IMR-90 (cell line): ENCODE results near the gene PSMB3. TPM values are rescaled to one million over a fixed set of nuclear protein-coding genes. Genes with fewer than 3 reads are reported as not detected.

ENCODE experiments used
- ATAC-seq: fragments of 200-7000 bp; cut with Tn5 transposase; 2 replicates; pipeline ENCODE4 v1.9.1; 2020; ENCODE audit warnings: low read depth, mild to moderate bottlenecking, moderate library complexity
- BruUV-seq: library from RNA; stranded (reverse); fragments of 400-500 nt; replicated peaks from 2 replicates; lab custom pipeline; 2021; lab: Mats Ljungman, UMichigan
- CTCF ChIA-PET: fragments of 300-600 bp; formaldehyde crosslinking; extraction: SDS; loops from one replicate; lab custom pipeline; 2021; ENCODE audit warnings: antibody characterized with exemption; lab: Yijun Ruan, JAX
- POLR2A ChIA-PET: fragments of 300-600 bp; sonication (Branson Sonifier 250); formaldehyde crosslinking; loops from one replicate; lab custom pipeline; 2022; ENCODE audit warnings: antibody characterized with exemption; ENCODE audit not compliant: unreplicated experiment; lab: Charles Lee
- DNase-seq: peaks from one replicate; pipeline ENCODE4 v3.0.0; 2013
- H2AFZ ChIP-seq: replicated peaks from 2 replicates; pipeline ENCODE3; 2013; ENCODE audit warnings: low read length, mild to moderate bottlenecking; ENCODE audit not compliant: poor library complexity
- H2AK5ac ChIP-seq: 2 replicates; pipeline ENCODE4 v1.6.1; 2013; ENCODE audit warnings: low read depth, low read length, inconsistent platforms
- H2AK9ac ChIP-seq: replicated peaks from 2 replicates; pipeline ENCODE3; 2013; ENCODE audit warnings: mild to moderate bottlenecking, low read depth, low read length, moderate library complexity; ENCODE audit not compliant: poor library complexity
- H2BK120ac ChIP-seq: 2 replicates; pipeline ENCODE4 v1.6.1; 2013; ENCODE audit warnings: low read depth, low read length, inconsistent platforms
- H2BK15ac ChIP-seq: 3 replicates; pipeline ENCODE4 v1.6.1; 2013; ENCODE audit warnings: low read depth, low read length, inconsistent platforms
- H2BK20ac ChIP-seq: 2 replicates; pipeline ENCODE4 v1.6.1; 2013; ENCODE audit warnings: low read depth, mild to moderate bottlenecking, inconsistent platforms, low read length, moderate library complexity
- H2BK5ac ChIP-seq: 2 replicates; pipeline ENCODE4 v1.6.1; 2013; ENCODE audit warnings: mild to moderate bottlenecking, low read depth, low read length, inconsistent platforms; ENCODE audit not compliant: poor library complexity, severe bottlenecking
- H3K14ac ChIP-seq: replicated peaks from 2 replicates; pipeline ENCODE4 v1.6.1; 2013; ENCODE audit warnings: low read depth, low read length, inconsistent platforms
- H3K18ac ChIP-seq: 2 replicates; pipeline ENCODE4 v1.6.1; 2013; ENCODE audit warnings: low read depth, low read length, control low read depth
- H3K23ac ChIP-seq: 2 replicates; pipeline ENCODE4 v1.6.1; 2013; ENCODE audit warnings: low read depth, low read length, inconsistent platforms
- H3K27ac ChIP-seq: 2 replicates; pipeline ENCODE4 v1.5.1; 2013; ENCODE audit warnings: mild to moderate bottlenecking, control low read depth, low read length; ENCODE audit not compliant: insufficient read depth
- H3K27me3 ChIP-seq: 2 replicates; pipeline ENCODE4 v1.6.1; 2013; ENCODE audit warnings: low read length; ENCODE audit not compliant: control insufficient read depth, insufficient read depth
- H3K36me3 ChIP-seq: 2 replicates; pipeline ENCODE4 v1.6.1; 2013; ENCODE audit warnings: low read length, mixed read lengths; ENCODE audit not compliant: control insufficient read depth, insufficient read depth
- H3K4ac ChIP-seq: 2 replicates; pipeline ENCODE4 v1.6.1; 2013; ENCODE audit warnings: low read depth, low read length, inconsistent platforms
- H3K4me1 ChIP-seq: 2 replicates; pipeline ENCODE4 v1.6.1; 2013; ENCODE audit warnings: low read length, mixed read lengths; ENCODE audit not compliant: control insufficient read depth, insufficient read depth
- H3K4me2 ChIP-seq: 2 replicates; pipeline ENCODE4 v1.6.1; 2013; ENCODE audit warnings: low read depth, mild to moderate bottlenecking, control low read depth, low read length, moderate library complexity
- H3K4me3 ChIP-seq: 2 replicates; pipeline ENCODE4 v1.5.1; 2013; ENCODE audit warnings: low read depth, mild to moderate bottlenecking, control low read depth, low read length, moderate library complexity; ENCODE audit not compliant: insufficient read depth
- H3K56ac ChIP-seq: 2 replicates; pipeline ENCODE4 v1.6.1; 2013; ENCODE audit warnings: low read length, inconsistent platforms; ENCODE audit not compliant: insufficient read depth; ENCODE audit errors: extremely low read depth
- H3K79me1 ChIP-seq, 2 experiments: 2 replicates each; pipeline ENCODE4 v1.6.1; 2013; ENCODE audit warnings: low read length in 2 of 2, inconsistent platforms in 1 of 2, low read depth in 1 of 2
- H3K9ac ChIP-seq: 2 replicates; pipeline ENCODE4 v1.6.1; 2013; ENCODE audit warnings: low read depth, low read length, control low read depth
- H3K9me1 ChIP-seq: 2 replicates; pipeline ENCODE4 v1.6.1; 2013; ENCODE audit warnings: low read length, inconsistent platforms; ENCODE audit not compliant: insufficient read depth
- H3K9me3 ChIP-seq: 2 replicates; pipeline ENCODE4 v1.6.1; 2013; ENCODE audit warnings: low read length; ENCODE audit not compliant: control insufficient read depth, insufficient read depth
- H4K20me1 ChIP-seq: 2 replicates; pipeline ENCODE4 v1.6.1; 2013; ENCODE audit warnings: low read length, inconsistent platforms; ENCODE audit not compliant: insufficient read depth
- H4K5ac ChIP-seq: 2 replicates; pipeline ENCODE4 v1.6.1; 2013; ENCODE audit warnings: mild to moderate bottlenecking, low read depth, low read length, control low read depth
- H4K8ac ChIP-seq, 2 experiments: 2 replicates each; pipeline ENCODE4 v1.6.1; 2013; ENCODE audit warnings: low read depth in 2 of 2, low read length in 2 of 2, control low read depth in 1 of 2, inconsistent platforms in 1 of 2
- H4K91ac ChIP-seq: 2 replicates; pipeline ENCODE4 v1.6.1; 2013; ENCODE audit warnings: low read depth, low read length, inconsistent platforms; ENCODE audit not compliant: insufficient read depth
- BHLHE40 ChIP-seq: fragments of 150-350 bp; IDR thresholded peaks from 2 replicates; pipeline ENCODE4 v1.6.1; 2016; ENCODE audit warnings: mild to moderate bottlenecking, low read depth, low read length
- CEBPB ChIP-seq: IDR thresholded peaks from 2 replicates; pipeline ENCODE4 v1.6.1; 2012; ENCODE audit warnings: low read depth, low read length, improper control_type of control experiment
- FOS ChIP-seq: fragments of 150-350 bp; IDR thresholded peaks from 2 replicates; pipeline ENCODE4 v1.6.1; 2016; ENCODE audit warnings: low read depth, low read length
- MAFK ChIP-seq: IDR thresholded peaks from 2 replicates; pipeline ENCODE4 v1.6.1; 2012; ENCODE audit warnings: low read depth, low read length, improper control_type of control experiment
- MAZ ChIP-seq: IDR thresholded peaks from 2 replicates; pipeline ENCODE4 v1.6.1; 2012; ENCODE audit warnings: low read depth, mild to moderate bottlenecking, low read length, improper control_type of control experiment, moderate library complexity, borderline replicate concordance
- MXI1 ChIP-seq: IDR thresholded peaks from 2 replicates; pipeline ENCODE4 v1.6.1; 2012; ENCODE audit warnings: low read depth, mild to moderate bottlenecking, low read length, moderate library complexity, borderline replicate concordance
- NFE2L2 ChIP-seq: fragments of 150-350 bp; IDR thresholded peaks from 2 replicates; pipeline ENCODE4 v1.6.1; 2016; ENCODE audit warnings: low read depth, mild to moderate bottlenecking, low read length
- POLR2A ChIP-seq: IDR thresholded peaks from 2 replicates; pipeline ENCODE4 v1.6.1; 2012; ENCODE audit warnings: mild to moderate bottlenecking, low read depth, low read length
- WGBS, 2 experiments: methylation state at CpG; one replicate each; pipeline versions ENCODE4 v1.1.5 to v1.1.7; 2013; ENCODE audit warnings: missing lambda C conversion rate in 2 of 2; ENCODE audit not compliant: insufficient read length in 1 of 2; ENCODE audit errors: extremely low coverage in 2 of 2; 5-methylcytosine and 5-hydroxymethylcytosine counted together
- dilution Hi-C: fragments of 300-500 bp; cut with HindIII; formaldehyde crosslinking; loops from one replicate; pipeline ENCODE4 v1.14.3; 2018; ENCODE audit warnings: low sequenced_read_pairs; ENCODE audit not compliant: unreplicated experiment
- in situ Hi-C: fragments of 300-500 bp; cut with MboI; formaldehyde crosslinking; loops from 3 replicates; pipeline ENCODE4 v1.14.3; 2019; ENCODE audit warnings: low sequenced_read_pairs, inconsistent platforms, mixed read lengths
- intact Hi-C: fragments of 100-400 bp; cut with micrococcal nuclease; formaldehyde crosslinking; loops from 2 replicates; pipeline ENCODE4 v1.10.0; 2022
- polyA plus RNA-seq, 3 experiments: library from polyadenylated mRNA; depleted of rRNA; stranded (reverse); fragments of >200 nt; gene quantifications; 2 replicates each; pipeline ENCODE4 v1.2.3, GENCODE V29; 2012; ENCODE audit warnings: low replicate concordance in 1 of 3
- total RNA-seq: library from RNA; depleted of rRNA; stranded (reverse); fragments of >200 nt; gene quantifications from 2 replicates; pipeline ENCODE4 v1.2.3, GENCODE V29; 2012

PSMB3 gene
- total and polyA plus RNA-seq, 2 of the 4 experiments (the other 2 are of a cell fraction) = 480 to 828 TPM

DNA sequence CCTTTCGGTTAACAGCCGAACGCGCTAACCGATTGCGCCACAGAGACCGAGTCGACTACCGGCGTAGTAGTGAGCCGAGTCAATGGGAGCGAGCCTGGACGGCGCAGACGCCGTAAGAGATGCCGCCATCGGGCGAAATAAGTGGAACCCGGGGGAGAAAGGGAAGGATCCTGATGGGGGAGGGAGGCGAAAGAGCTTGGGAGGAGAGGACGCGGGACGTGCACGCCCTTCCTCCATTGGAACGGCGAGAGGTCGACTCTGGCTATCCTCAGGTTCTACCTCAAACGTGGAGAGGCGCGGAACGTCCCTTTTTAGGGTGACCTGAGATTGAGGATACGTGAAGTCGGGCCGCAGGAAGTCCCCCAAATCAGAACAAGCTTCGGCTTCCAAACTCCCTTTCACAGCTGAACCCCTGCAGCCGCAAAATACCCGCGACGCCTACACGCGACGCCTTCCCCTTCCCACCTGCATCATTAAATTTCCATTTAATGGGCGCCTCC lies 683 bp upstream of the PSMB3 start:
- peak overlapping the region; percentile 49 for H3K14ac ChIP-seq
- peak overlapping the region; percentile 82 for H3K4me3 ChIP-seq
- peak; percentile 27 for ATAC-seq
- TF ChIP-seq MAZ (no peak), BHLHE40 (no peak), NFE2L2 (no peak), POLR2A (peak; percentile 41; the same call in 1 of the 2 replicates), MXI1 (peak; percentile 12; the same call in 1 of the 2 replicates), CEBPB (peak; percentile 89), MAFK (no peak), FOS (peak; percentile 85)
- H3K79me1 ChIP-seq = peaks cover 8 to 43% of the 10 kb centered on the region in 2 experiments; a peak in 3 of 4 replicates
- peak overlapping the region; percentile 90 for H2AK9ac ChIP-seq
- peaks cover 11% of the 10 kb centered on the region for H4K20me1 ChIP-seq
- H2BK15ac ChIP-seq = no peak overlapping the region; the same call in 2 of the 3 replicates
- no peak overlapping the region for H2BK20ac ChIP-seq
- H4K91ac ChIP-seq = peak overlapping the region; percentile 68
- peaks cover 12% of the 10 kb centered on the region for H3K36me3 ChIP-seq
- DNase-seq = peak; percentile 84
- peak overlapping the region; percentile 55 for H2BK5ac ChIP-seq
- intact Hi-C loops (loop anchor here (1.0 to 5.0 kb wide), 2 partner anchors 75 to 120 kb away; partner anchors contain the start of gene LASP1), dilution Hi-C loops (no loop called here), in situ Hi-C loops (no loop called here)
- H2BK120ac ChIP-seq = no peak overlapping the region
- no peak overlapping the region for H3K18ac ChIP-seq
- H2AFZ ChIP-seq = peak overlapping the region; percentile 97
- POLR2A ChIA-PET = no interaction called here
- peak overlapping the region; percentile 82 for H3K4ac ChIP-seq
- H4K5ac ChIP-seq = peak overlapping the region; percentile 36; the same call in 1 of the 2 replicates
- CTCF ChIA-PET = interaction anchor here (0.6 to 1.1 kb wide), 3 partner anchors 11 to 55 kb away, joined by 3 read pairs; no protein-coding TSS in a partner anchor
- H3K4me2 ChIP-seq = peak overlapping the region; percentile 91
- H3K23ac ChIP-seq = peak overlapping the region; percentile 2; the same call in 1 of the 2 replicates
- no TSS peak for BruUV-seq
- H2AK5ac ChIP-seq = peak overlapping the region; percentile 73
- H3K4me1 ChIP-seq = peaks cover 1% of the 10 kb centered on the region; the same call in 1 of the 2 replicates
- H4K8ac ChIP-seq = peak overlapping the region; percentile 45 to 74
- H3K56ac ChIP-seq = peak overlapping the region; percentile 49
- peak overlapping the region; percentile 72 for H3K9ac ChIP-seq
- H3K9me3 ChIP-seq = no peaks in the 10 kb centered on the region
- 0% methylated on average over 4 of the region's 44 CpGs; no CpG with 5 or more reads in 1 of the 2 experiments for WGBS, 2 experiments
- H3K27me3 ChIP-seq = no peaks in the 10 kb centered on the region
- no peaks in the 10 kb centered on the region for H3K9me1 ChIP-seq
- peak overlapping the region; percentile 71 for H3K27ac ChIP-seq
